HepG2 (cell line): ENCODE measurements around the gene KCTD15. TPM values are rescaled to one million over a fixed set of nuclear protein-coding genes. Genes with fewer than 3 reads are reported as not detected.

Experiments used
- ARNT2 ChIP-seq: sonication (generic); formaldehyde crosslinking; IDR thresholded peaks from 2 replicates; pipeline ENCODE4 v1.8.0; 2022; ENCODE audit warnings: mild to moderate bottlenecking, low read depth, missing genetic modification reagents, moderate library complexity
- CREB3 ChIP-seq: sonication (generic); formaldehyde crosslinking; IDR thresholded peaks from 2 replicates; pipeline ENCODE4 v1.5.0; 2020; ENCODE audit warnings: missing genetic modification reagents
- DNMT1 ChIP-seq: sonication (generic); formaldehyde crosslinking; IDR thresholded peaks from 2 replicates; pipeline ENCODE4 v1.5.1; 2020; ENCODE audit warnings: mild to moderate bottlenecking, missing genetic modification reagents
- HOXA5 ChIP-seq: sonication (generic); formaldehyde crosslinking; IDR thresholded peaks from 2 replicates; pipeline ENCODE4 v1.4.0; 2020; ENCODE audit warnings: missing genetic modification reagents
- JARID2 ChIP-seq: sonication (generic); formaldehyde crosslinking; IDR thresholded peaks from 2 replicates; pipeline ENCODE4 v1.8.1; 2023; ENCODE audit warnings: missing genetic modification reagents, inconsistent platforms; ENCODE audit not compliant: insufficient replicate concordance
- NCOA5 ChIP-seq: sonication (generic); formaldehyde crosslinking; IDR thresholded peaks from 2 replicates; pipeline ENCODE4 v1.4.0; 2020; ENCODE audit warnings: missing genetic modification reagents
- NONO ChIP-seq, 2 experiments: fragments of 450-650 bp in 1 of 2; sonication (generic) in 1 of 2; formaldehyde crosslinking in 1 of 2; IDR thresholded peaks in 1 of 2; conservative IDR thresholded peaks in 1 of 2; 2 replicates each; pipeline versions ENCODE4 v1.6.1 to v1.8.0; 2017 to 2022; ENCODE audit warnings: mild to moderate bottlenecking in 1 of 2, missing genetic modification reagents in 1 of 2, moderate library complexity in 1 of 2
- PHF8 ChIP-seq: sonication (generic); formaldehyde crosslinking; IDR thresholded peaks from 2 replicates; pipeline ENCODE4 v1.5.0; 2020; ENCODE audit warnings: missing genetic modification reagents
- PLRG1 ChIP-seq: fragments of 450-650 bp; conservative IDR thresholded peaks from 2 replicates; pipeline ENCODE4 v1.6.1; 2016
- RBM39 ChIP-seq: fragments of 200-400 bp; formaldehyde crosslinking; IDR thresholded peaks from one replicate; pipeline ENCODE4 v1.6.1; 2018; ENCODE audit warnings: antibody characterized with exemption, mild to moderate bottlenecking, low read depth, low read length; ENCODE audit not compliant: poor library complexity, severe bottlenecking
- SRF ChIP-seq: IDR thresholded peaks from 2 replicates; pipeline ENCODE4 v1.6.1; 2011; ENCODE audit warnings: mild to moderate bottlenecking, low read depth, low read length, moderate library complexity
- XRCC5 ChIP-seq: fragments of 200-400 bp; formaldehyde crosslinking; optimal IDR thresholded peaks from 2 replicates; pipeline ENCODE3; 2017; ENCODE audit warnings: mild to moderate bottlenecking, low read length
- ZFX ChIP-seq: sonication (generic); formaldehyde crosslinking; IDR thresholded peaks from 2 replicates; pipeline ENCODE4 v1.4.0; 2020; ENCODE audit warnings: mild to moderate bottlenecking, low read depth, missing genetic modification reagents, moderate library complexity
- ZNF234 ChIP-seq: sonication (generic); formaldehyde crosslinking; conservative IDR thresholded peaks from 2 replicates; pipeline ENCODE4 v1.5.1; 2020; ENCODE audit warnings: mild to moderate bottlenecking, missing genetic modification reagents
- ZNF274 ChIP-seq: sonication (generic); formaldehyde crosslinking; IDR thresholded peaks from 2 replicates; pipeline ENCODE4 v1.5.1; 2020; ENCODE audit warnings: mild to moderate bottlenecking, missing genetic modification reagents
- ZNF589 ChIP-seq: sonication (generic); formaldehyde crosslinking; conservative IDR thresholded peaks from 2 replicates; pipeline ENCODE4 v1.8.0; 2022; ENCODE audit warnings: mild to moderate bottlenecking, moderate library complexity, missing genetic modification reagents
- ZNF775 ChIP-seq: sonication (generic); formaldehyde crosslinking; IDR thresholded peaks from 2 replicates; pipeline ENCODE4 v1.4.0; 2020; ENCODE audit warnings: missing genetic modification reagents, mild to moderate bottlenecking, moderate library complexity, borderline replicate concordance
- ZSCAN22 ChIP-seq: sonication (generic); formaldehyde crosslinking; IDR thresholded peaks from 2 replicates; pipeline ENCODE4 v1.4.0; 2020; ENCODE audit warnings: mild to moderate bottlenecking, missing genetic modification reagents
- polyA plus RNA-seq, 8 experiments: library from polyadenylated mRNA; depleted of rRNA in 3 of 8; stranded (reverse) in 7 of 8; unstranded in 1 of 8; fragments of >200 nt; fragmentation: Illumina TruSeq in 4 of 8; extraction: Trizol in 4 of 8; gene quantifications; 2 replicates each; pipeline versions ENCODE4 v1.2.1 to v1.2.3, GENCODE V29; 2011 to 2016; ENCODE audit warnings: low read depth in 4 of 8, missing spikeins in 1 of 8, mixed read lengths in 1 of 8; ENCODE audit not compliant: insufficient read depth in 1 of 8
- total RNA-seq, 5 experiments: library from RNA; depleted of rRNA; stranded (reverse); fragments of >200 nt; fragmentation: Illumina TruSeq; extraction: Trizol; gene quantifications; 2 replicates each; pipeline ENCODE4 v1.2.3, GENCODE V29; 2016; ENCODE audit warnings: low read depth in 1 of 5
- TF ChIP-seq, protein P1 (sequence below): sonication (generic); formaldehyde crosslinking; IDR thresholded peaks from 2 replicates; pipeline ENCODE4 v1.8.1; 2023; ENCODE audit warnings: mild to moderate bottlenecking, missing genetic modification reagents, borderline replicate concordance
- TF ChIP-seq, protein P2 (sequence below): IDR thresholded peaks from 2 replicates; pipeline ENCODE4 v1.6.1; 2016; ENCODE audit warnings: low read depth, missing genetic modification reagents, missing compliant biosample characterization
- TF ChIP-seq, protein P3 (sequence below): IDR thresholded peaks from 2 replicates; pipeline ENCODE4 v1.4.0; 2020; ENCODE audit warnings: mild to moderate bottlenecking, missing genetic modification reagents

The KCTD15 gene
- total and polyA plus RNA-seq, 2 of the 13 experiments (the other 11 are each of a cell fraction or from before 2014, with no cell fraction given): 13.2 to 16.7 TPM

GRCh38 chr19:33767898-33768413 lies 28.7 kb upstream of the KCTD15 start (continued):
- TF ChIP-seq ZNF775 (CRISPR knock-in tag): no peak
- TF ChIP-seq ZSCAN22 (CRISPR knock-in tag): no peak
- no peak for TF ChIP-seq CREB3 (CRISPR knock-in tag)
- TF ChIP-seq, protein P1, sequence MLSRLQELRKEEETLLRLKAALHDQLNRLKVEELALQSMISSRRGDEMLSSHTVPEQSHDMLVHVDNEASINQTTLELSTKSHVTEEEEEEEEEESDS: no peak
- no peak for TF ChIP-seq HOXA5 (CRISPR knock-in tag)
- TF ChIP-seq, protein P2, sequence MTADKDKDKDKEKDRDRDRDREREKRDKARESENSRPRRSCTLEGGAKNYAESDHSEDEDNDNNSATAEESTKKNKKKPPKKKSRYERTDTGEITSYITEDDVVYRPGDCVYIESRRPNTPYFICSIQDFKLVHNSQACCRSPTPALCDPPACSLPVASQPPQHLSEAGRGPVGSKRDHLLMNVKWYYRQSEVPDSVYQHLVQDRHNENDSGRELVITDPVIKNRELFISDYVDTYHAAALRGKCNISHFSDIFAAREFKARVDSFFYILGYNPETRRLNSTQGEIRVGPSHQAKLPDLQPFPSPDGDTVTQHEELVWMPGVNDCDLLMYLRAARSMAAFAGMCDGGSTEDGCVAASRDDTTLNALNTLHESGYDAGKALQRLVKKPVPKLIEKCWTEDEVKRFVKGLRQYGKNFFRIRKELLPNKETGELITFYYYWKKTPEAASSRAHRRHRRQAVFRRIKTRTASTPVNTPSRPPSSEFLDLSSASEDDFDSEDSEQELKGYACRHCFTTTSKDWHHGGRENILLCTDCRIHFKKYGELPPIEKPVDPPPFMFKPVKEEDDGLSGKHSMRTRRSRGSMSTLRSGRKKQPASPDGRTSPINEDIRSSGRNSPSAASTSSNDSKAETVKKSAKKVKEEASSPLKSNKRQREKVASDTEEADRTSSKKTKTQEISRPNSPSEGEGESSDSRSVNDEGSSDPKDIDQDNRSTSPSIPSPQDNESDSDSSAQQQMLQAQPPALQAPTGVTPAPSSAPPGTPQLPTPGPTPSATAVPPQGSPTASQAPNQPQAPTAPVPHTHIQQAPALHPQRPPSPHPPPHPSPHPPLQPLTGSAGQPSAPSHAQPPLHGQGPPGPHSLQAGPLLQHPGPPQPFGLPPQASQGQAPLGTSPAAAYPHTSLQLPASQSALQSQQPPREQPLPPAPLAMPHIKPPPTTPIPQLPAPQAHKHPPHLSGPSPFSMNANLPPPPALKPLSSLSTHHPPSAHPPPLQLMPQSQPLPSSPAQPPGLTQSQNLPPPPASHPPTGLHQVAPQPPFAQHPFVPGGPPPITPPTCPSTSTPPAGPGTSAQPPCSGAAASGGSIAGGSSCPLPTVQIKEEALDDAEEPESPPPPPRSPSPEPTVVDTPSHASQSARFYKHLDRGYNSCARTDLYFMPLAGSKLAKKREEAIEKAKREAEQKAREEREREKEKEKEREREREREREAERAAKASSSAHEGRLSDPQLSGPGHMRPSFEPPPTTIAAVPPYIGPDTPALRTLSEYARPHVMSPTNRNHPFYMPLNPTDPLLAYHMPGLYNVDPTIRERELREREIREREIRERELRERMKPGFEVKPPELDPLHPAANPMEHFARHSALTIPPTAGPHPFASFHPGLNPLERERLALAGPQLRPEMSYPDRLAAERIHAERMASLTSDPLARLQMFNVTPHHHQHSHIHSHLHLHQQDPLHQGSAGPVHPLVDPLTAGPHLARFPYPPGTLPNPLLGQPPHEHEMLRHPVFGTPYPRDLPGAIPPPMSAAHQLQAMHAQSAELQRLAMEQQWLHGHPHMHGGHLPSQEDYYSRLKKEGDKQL: no peak
- peak; percentile 71 for TF ChIP-seq XRCC5
- TF ChIP-seq ZNF589 (CRISPR knock-in tag): no peak
- TF ChIP-seq NCOA5 (CRISPR knock-in tag): no peak
- no peak for TF ChIP-seq SRF
- no peak for TF ChIP-seq ZNF274 (CRISPR knock-in tag)
- TF ChIP-seq PLRG1: no peak
- TF ChIP-seq PHF8 (CRISPR knock-in tag): no peak
- TF ChIP-seq RBM39: no peak
- no peak for TF ChIP-seq ZNF234 (CRISPR knock-in tag)
- TF ChIP-seq NONO (IDR thresholded peaks at IDR 0.05): no peak
- TF ChIP-seq NONO (CRISPR knock-in tag; conservative IDR thresholded peaks at IDR 0.05): no peak
- no peak for TF ChIP-seq JARID2 (CRISPR knock-in tag)
- TF ChIP-seq, protein P3, sequence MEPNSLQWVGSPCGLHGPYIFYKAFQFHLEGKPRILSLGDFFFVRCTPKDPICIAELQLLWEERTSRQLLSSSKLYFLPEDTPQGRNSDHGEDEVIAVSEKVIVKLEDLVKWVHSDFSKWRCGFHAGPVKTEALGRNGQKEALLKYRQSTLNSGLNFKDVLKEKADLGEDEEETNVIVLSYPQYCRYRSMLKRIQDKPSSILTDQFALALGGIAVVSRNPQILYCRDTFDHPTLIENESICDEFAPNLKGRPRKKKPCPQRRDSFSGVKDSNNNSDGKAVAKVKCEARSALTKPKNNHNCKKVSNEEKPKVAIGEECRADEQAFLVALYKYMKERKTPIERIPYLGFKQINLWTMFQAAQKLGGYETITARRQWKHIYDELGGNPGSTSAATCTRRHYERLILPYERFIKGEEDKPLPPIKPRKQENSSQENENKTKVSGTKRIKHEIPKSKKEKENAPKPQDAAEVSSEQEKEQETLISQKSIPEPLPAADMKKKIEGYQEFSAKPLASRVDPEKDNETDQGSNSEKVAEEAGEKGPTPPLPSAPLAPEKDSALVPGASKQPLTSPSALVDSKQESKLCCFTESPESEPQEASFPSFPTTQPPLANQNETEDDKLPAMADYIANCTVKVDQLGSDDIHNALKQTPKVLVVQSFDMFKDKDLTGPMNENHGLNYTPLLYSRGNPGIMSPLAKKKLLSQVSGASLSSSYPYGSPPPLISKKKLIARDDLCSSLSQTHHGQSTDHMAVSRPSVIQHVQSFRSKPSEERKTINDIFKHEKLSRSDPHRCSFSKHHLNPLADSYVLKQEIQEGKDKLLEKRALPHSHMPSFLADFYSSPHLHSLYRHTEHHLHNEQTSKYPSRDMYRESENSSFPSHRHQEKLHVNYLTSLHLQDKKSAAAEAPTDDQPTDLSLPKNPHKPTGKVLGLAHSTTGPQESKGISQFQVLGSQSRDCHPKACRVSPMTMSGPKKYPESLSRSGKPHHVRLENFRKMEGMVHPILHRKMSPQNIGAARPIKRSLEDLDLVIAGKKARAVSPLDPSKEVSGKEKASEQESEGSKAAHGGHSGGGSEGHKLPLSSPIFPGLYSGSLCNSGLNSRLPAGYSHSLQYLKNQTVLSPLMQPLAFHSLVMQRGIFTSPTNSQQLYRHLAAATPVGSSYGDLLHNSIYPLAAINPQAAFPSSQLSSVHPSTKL (CRISPR knock-in tag): no peak
- TF ChIP-seq ARNT2 (CRISPR knock-in tag): no peak
- TF ChIP-seq DNMT1 (CRISPR knock-in tag): no peak
- TF ChIP-seq ZFX: no peak
